HG02571 (cell line): ENCODE results near the gene MCU.

Source experiments
- ATAC-seq: cut with Tn5 transposase; IDR thresholded peaks from one replicate; pipeline ENCODE4 v1.9.1; 2021; ENCODE audit warnings: mild to moderate bottlenecking, moderate library complexity; ENCODE audit not compliant: unreplicated experiment

MCU gene

GRCh38 chr10:72930276-72930675 is 238.3 kb downstream of the MCU start:
- no peak for ATAC-seq

- ATAC-seq, result no peak
These were observed 240.5 kb downstream of the MCU start for GRCh38 chr10:72932259-72933015.

DNA sequence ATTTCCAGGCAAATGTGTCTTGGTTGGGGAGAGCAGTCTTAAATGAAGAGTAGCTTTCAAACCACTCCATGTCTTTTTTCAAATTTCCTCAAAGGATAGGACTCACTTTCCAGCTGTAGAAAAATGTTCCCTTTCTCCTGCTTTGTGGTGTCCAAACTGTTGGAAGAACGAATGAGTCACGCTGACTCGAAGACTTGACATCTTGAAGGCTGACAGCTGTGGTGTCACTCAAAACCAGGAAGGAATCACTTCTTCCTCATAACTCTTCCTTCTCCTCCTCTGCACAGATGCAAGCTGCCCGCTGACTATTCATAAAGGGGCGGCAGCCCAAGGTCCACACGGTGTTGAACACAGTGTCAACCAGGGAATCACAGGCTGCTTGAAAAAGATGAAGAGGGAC is 243.4 kb downstream of the MCU start:
- ATAC-seq, result no peak
